SIG-M5 (cell line): Measurements from ENCODE around the gene DNAH9.

Experiments
- DNase-seq: peaks from one replicate; lab custom pipeline; 2025; lab: John Stamatoyannopoulos, UW

The DNAH9 gene

DNA sequence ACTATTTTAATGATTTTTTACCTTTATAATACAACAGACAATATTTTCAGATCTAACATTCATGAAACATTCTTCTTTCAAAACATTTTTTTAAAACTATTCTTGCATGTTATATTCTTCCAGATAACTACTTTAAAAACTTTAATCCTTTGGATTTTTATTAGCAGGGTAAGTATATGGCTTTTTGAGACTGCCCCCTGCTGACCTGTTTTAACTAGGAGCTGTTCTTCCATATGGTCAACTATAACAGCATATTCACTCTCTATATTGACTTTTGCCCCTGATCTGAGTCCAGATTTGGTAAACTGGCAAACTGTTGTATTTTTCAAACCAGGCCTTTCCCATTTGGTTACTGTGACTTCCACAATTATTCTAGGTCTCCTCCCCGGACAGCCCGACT lies 382.5 kb downstream of the DNAH9 start:
- no peak for DNase-seq

DNA sequence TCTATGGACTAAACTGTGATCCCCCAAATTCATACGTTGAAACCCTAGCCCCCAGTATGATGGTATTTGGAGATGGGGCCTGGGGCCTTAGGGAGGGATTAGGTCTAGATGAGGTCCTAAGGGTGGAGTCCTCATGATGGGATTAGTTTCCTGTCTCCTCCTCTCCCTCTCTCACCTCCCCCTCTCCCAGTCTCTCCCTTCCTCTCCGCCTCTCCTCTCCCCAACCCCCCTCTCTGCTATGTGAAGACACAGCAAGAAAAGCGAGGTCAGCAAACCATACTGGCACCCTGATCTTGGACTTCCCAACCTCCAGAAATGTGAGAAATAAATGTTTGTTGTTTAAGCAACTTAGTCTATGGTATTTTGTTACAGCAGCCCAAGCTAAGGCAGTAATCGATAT lies 383.6 kb downstream of the DNAH9 start:
- DNase-seq, result no peak

DNA sequence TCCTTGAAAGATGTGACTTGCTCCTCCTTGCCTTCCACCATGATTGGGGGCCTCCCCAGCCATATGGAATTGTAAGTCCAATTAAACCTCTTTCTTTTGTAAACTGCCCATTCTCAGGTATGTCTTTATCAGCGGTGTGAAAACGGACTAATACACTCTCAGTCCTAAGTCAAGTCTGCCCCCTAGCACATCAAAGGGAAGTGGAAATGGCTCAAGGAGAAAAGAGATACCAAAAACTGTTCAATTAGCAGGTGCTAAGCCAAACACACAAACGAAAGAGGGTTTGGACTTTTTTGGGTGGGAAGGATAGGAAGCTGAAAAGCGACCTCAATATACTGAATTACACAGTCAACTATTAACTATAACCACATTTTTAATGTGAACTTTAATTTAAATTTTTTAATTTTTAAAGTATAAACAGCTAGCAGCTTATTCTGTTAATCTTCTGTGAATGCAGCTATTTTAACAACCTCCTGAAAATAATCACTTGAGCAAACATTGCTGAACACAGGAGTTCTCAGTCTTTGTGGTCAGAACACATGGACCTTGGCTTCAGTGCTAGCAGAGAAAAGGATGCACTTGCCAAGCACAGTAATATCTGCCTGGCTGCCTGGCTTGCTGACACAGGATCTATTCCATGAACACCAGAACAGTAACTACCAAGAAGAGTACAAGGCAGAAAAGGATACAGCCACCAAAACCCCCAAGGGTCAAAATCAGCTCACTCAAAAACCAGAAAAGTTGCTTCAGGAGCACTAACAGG lies 388.1 kb downstream of the DNAH9 start:
- no peak for DNase-seq

DNA sequence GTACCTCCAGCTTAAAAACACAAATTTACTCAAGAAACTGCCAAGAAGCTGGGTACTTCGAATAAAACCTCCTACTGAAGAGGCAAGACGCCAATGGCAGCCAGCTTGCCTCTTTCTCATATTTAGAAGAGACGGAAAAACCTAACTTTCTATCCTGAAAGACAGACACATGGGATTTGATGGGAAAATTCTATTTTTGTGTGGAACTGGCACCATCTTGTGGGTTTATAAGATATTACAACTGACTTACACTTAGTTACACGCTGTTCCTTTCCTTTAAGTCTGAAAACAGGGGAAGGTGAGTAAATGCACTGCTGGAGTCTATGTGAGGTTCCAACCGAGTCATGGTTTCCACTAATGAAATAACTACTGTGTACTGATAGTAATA lies 388.7 kb downstream of the DNAH9 start:
- DNase-seq, result no peak

DNA sequence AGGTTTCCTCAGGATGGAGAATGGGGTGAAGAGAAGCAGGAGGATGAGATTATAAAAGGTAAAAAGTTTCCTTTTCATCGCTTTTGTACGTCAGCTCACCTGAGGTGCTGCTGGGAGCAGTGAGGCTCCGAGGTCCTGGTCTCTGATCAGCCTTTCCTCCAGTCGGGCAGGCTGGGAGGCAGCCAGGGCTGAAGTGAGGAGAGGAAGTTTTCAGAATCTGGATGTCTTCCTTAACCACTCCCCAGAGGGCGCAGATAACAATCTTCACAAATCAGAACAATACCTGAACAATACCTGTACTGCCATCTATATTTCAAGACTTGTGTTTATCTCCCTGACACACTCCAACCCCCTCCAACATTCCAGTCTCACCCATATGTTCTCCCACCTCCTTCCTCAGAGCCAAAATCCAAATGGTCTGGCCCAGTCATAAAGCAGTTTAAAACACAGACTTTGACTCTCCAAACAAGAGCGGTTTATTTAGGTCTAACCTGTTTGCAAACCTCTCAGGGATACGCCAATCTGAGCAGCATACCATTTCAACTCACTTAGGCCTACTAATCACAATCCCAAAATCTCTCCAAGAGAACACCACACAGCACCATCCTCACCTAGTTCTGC lies 392.2 kb downstream of the DNAH9 start:
- no peak for DNase-seq

DNA sequence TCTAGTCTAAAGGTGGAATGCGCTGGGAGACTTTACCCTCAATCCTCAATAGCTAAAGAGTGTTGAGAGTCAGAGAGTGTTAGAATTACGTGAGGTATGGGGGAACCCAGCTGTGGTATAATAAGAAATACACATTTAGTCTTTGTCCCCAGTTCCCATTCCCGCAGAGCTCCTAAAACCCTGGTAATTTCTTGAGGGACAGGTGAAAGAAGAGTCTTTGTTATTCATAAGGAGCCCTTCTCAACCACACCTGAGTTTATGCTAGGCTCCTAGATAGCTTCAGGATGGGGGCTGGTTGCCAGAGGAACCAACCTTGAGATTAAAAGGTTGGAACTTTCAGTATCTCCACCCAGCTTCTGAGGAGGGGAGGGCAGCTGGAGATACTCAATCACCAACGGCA lies 393.2 kb downstream of the DNAH9 start:
- DNase-seq, result no peak

DNA sequence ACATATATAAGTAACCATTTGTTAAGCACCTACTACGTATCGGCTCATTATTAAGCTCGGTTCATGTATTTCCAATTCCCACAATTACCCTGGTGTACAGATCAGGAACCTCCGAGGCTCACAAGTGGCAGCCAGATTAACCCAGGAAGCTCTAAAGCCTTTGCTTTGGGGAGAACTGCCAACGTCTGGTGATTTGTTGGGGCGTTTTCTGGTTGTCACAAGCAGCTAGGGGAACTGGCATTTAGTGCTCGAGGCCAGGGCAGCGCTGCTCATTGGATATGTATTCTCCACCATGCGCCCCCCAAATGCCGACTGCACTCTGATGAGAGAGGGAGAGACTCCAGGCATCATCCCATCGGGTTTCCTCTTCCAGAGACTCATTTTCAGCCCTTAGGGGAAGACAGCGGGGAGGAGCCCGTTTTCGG lies 398.5 kb downstream of the DNAH9 start:
- no peak for DNase-seq

DNA sequence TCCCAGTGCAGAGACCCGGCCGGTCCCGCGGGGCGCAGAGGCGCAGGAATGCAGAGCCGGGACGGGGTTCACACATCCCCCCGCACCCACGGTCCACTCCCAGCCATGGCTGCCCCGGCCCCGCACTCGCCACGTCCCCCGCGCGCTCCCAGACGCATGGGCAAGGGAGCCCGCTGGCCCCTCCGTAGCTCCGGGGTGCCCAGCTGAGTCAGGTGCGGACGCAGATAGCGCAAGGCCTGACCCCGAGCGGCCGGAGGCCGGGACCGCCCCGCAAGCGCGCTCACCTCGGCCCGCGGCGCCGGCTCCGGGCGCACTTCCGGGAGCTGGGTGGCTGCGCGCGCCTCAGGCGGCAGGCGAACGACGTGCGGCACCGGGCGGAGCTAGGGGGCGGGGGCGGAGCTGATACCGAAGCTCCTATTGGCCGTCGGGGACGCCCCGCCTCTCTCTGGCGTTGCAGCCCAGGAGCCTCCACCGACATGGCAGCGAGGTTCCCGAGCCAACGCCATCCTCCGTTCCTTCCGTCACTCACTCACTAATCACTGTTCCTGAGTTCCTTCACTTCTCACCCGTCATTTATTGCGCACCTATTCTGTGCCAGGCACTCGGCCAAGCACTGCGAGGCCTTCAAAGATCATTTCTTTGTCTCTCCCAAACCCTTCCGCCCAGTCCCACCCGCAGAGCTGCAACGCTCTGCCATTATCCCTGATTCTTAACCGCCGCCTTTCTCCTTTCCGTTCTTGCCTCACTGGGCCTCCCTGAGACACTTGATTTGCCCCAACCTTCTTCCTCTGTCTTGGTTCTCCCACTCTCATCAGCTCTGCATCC lies 399.1 kb downstream of the DNAH9 start, which contains the start of gene ZNF18:
Gene ZNF18, minus strand, starts transcription at position 329 of the 825 bp plus-strand sequence. CDS start 4,646 bp downstream, outside the sequence.
- peak; percentile 31 for DNase-seq

DNA sequence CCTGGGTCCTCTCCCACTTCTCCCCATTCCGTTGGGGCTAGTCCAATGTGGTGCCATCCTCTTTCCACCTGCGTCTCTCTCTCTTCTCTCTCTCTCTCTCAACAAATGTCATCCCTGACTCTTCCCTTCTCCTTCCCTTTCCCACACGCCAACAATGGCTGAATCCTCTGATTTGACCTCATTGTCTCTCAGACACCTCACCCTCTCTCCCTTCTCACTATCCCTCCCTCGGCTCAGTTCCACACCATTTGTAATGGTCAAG lies 399.6 kb downstream of the DNAH9 start:
- DNase-seq, result no peak

DNA sequence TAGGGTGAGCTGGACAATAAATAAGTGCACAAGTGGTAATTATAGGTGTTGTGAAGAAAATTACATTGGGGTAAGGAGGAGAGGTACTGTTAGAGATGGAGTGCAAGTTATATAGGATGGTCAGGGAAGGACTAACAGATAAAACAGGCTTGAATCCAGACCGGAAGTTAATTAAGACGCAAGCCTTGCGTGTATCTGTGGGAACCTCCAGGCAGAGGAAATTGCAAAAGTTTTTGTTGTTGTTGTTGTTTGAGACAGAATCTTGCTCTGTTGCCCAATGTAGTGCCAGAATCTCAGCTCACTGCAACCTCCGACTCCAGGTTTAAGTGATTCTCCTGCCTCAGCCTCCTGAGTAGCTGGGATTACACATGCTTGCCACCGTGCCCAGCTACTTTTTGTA lies 401.4 kb downstream of the DNAH9 start:
- no peak for DNase-seq

DNA sequence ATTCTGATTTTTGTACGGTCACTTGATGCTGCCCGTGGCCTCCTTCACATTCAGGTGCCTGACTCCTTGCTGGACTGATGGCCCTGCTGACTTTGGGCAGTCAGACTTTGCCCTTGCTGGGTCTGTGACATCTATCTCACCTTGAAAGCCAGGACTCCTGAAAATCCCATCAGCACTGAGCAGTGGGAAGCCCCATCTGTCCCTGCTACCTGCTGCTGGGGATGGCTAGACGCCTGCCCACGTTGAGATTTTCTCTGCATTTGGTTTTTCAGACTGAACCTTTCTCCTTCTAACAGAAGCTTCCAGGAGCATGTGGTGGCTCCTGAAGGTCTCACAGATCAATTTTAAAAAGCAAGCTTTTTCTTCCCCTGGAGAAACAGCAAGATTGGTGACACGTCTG lies 409.2 kb downstream of the DNAH9 start:
- DNase-seq, result no peak
